HG02973 (cell line): ENCODE measurements around the gene PTPRN2.

Source experiments
- ATAC-seq: cut with Tn5 transposase; IDR thresholded peaks from one replicate; pipeline ENCODE4 v1.9.1; 2021; ENCODE audit warnings: moderate library complexity; ENCODE audit not compliant: unreplicated experiment

Gene PTPRN2

DNA sequence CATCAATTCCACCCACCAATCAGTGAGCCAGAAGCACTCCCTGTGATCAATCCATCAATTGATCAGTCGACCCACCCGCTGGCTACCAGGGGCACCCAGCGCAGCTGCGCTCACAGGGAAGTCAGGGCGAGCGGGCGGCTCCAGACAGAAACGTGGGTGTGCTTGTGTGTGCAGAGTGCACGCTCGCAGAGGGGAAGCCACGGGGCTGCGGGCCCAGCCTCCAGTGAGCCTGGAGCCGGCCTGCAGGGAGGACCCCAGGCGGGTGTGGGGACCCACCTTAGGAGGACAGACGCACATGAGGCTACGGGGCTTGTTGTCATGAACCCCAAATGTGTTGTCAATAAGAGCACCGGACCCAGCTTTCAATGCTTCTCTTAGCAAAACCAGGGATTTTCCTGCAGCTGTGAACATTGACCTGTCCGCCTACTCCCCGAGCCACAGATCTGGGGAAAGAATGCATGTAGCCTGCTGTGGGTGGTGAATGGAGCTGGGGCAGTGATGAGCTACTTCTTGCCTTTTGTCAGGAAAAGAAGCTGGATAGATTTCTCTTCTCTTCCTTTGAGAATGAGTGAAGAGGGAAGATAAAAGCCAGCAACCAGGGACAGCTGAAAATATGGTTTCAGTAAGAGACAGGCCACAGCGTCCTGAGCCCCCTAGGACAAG, 753.0 kb downstream of the PTPRN2 start:
- ATAC-seq: no peak

DNA sequence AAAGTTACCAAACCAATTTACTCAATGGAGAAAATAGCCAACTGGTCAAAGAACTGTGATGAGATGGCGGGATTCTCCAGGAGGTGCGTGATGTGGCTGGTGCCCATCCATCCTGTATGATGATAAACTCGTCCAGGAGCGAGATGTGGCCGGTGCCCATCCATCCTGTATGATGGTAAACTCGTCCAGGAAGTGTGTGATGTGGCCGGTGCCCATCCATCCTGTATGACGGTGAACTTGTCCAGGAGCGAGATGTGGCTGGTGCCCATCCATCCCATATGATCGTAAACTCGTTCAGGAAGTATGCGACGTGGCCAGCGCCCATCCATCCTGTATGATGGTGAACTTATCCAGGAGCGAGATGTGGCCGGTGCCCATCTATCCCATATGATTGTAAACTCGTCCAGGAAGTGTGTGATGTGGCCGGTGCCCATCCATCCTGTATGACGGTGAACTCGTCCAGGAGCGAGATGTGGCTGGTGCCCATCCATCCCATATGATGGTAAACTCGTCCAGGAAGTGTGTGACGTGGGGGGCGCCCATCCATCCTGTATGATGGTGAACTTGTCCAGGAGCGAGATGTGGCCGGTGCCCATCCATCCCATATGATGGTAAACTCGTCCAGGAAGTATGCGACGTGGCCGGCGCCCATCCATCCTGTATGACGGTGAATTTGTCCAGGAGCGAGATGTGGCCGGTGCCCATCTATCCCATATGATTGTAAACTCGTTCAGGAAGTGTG, 754.6 kb downstream of the PTPRN2 start:
- no peak for ATAC-seq

GRCh38 chr7:157832421-157832820, 755.2 kb downstream of the PTPRN2 start:
- ATAC-seq: no peak

GRCh38 chr7:157832006-157832405, 755.6 kb downstream of the PTPRN2 start:
- no peak for ATAC-seq

- no peak for ATAC-seq
Observed at GRCh38 chr7:157831143-157831905, 756.3 kb downstream of the PTPRN2 start.

- ATAC-seq: no peak
Observed at GRCh38 chr7:157830331-157830730, 757.3 kb downstream of the PTPRN2 start.

- no peak for ATAC-seq
Observed at GRCh38 chr7:157829491-157829890, 758.1 kb downstream of the PTPRN2 start.

DNA sequence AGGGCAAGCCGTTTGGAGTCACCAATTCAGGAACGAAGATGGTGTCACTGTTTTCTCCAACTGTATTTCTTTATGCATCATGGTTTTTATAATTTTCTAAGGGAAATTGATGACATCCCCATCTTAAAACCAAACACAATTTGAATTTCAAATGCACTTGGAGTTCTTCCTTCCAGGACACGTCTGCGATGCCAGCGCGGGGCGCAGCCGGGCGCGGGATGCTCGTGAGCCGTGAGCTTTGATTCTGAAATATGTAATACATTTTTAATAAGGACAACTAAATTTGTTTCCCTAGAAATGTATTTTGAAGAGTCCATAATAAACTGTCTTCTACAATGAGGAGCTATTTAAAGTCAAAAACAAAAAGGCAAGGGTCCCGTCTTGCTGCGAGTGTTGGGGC, 758.7 kb downstream of the PTPRN2 start:
- ATAC-seq: no peak

DNA sequence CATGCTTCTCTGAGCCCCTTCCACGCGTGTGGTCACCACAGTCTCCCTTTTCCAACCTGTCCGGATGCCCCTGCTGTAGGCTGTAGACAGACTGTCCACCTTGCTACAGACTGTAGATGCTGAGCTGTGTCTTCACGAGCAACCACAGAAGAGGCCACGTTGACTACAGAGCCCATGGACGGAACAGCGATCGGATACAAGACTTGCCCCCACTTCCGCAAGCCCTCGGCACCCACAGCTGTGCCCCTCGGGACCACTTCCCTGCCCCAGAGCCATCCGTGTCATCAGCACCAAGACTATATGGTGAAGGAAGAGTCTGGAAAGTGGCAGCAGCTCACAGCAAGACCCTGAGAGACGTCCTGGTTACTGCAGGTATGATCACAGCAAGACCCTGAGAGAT, 759.4 kb downstream of the PTPRN2 start:
- ATAC-seq: no peak

GRCh38 chr7:157827863-157828160, 759.8 kb downstream of the PTPRN2 start:
- ATAC-seq: no peak

DNA sequence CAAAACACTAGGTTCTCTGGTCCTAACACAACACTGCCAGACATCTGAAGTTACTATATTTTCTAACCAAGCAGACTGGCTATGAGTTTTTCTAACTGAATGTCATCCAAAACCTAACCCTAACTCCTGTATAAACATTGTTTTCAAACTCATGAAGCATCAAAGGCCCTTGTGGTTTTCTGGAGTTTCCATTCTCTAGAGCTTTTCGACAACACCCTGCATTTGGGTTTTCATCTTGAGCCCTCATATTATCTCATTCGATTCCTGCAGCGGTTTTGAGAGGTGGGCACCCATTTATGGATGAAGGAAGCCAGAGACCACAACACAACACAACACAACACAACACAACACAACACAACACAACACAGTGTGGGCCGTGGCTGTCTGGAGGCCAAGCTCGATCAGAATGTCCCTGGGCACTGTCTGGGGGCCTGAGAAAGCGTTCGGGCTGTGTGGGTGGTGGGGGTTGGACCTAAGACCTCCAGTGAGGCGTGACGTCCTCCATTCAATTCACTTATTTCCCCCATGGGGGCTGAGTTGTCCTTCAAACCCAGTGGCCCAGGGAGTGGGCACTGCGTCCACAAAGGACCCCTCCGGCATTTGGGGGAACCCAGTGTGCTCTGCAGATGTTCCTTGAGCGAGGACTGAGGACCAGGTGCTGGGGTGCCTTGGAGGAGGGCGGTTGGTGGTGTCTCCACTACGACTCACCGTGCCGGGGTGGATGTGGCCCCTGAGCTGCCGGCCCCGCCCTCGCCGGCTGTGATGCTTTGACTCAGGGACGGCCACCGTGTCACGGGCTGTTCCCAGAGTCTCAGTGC, 760.4 kb downstream of the PTPRN2 start:
- no peak for ATAC-seq

DNA sequence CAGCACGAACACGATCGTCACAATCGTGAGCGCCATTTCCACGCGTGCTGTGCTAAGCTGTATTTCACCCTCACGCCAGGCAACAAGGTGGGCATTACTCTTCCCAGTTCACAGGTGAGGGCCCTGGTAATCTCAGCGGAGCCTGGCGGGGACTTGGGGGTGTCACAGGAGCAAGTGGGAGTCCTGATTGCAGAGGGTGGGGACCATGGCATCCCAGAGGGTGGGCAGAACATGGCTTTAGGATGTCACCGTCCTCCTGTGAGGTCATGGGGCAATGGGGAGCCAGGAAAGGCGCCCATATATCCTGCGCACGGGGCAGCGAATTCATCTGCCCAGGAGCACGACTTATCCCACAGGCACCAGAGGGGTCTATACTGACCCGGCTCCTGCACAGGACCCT, 761.1 kb downstream of the PTPRN2 start:
- ATAC-seq: no peak

DNA sequence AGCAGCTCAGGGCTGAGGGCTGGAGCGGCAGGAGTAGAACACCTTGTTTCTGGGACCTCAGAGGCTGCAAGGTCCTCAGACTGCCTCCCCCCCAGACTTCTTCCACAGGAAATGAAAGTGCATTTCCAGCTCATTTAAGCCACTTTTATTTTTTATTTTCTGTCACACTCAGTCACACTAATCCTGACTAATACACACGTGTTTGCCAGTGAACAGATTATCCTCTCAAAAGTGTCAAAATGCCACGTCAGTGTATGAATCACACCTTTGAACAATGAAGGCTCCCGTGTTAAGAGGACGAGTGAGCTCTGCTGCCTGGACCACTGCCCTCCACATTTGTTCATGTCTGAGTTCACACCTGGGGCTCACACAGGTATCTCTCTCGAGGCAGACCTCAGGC, 762.3 kb downstream of the PTPRN2 start:
- no peak for ATAC-seq

DNA sequence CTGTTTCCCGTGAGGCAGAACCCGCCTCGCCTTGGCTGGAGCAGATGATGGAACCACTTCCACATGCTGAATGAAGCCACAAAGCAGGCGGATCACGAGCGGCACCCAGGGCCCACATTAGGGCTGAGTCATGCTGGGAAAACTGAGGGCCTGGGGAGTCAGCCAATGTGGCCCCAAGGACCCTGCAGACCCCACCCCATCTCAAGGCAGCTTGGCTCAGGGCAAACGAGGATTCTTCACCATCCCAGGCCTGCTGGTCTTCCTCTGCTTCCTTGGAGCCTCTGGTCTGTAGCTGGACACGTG, 762.9 kb downstream of the PTPRN2 start:
- ATAC-seq: no peak

- ATAC-seq: no peak
Observed at GRCh38 chr7:157824011-157824818, 763.4 kb downstream of the PTPRN2 start.

GRCh38 chr7:157822688-157823031, 765.0 kb downstream of the PTPRN2 start:
- ATAC-seq: no peak

- no peak for ATAC-seq
Observed at GRCh38 chr7:157821959-157822687, 765.5 kb downstream of the PTPRN2 start.

DNA sequence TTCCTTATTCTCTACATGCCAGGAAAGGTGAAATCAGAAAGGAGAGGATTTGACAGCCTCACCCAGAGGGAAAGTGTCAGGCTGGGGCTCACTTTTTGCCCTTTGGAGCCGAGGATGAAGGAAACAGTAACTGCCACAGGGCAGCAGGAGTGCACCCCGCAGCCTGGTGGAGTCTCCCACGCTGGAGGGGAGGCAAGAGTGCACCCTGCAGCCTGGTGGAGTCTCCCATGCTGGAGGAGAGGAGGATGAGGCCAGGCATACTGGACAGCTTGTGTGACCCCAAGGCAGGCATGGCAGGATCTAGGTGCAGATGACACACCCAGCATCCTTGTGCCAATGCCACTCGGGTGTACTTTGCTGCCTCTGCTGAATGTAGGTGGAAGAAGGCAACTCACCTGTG, 766.8 kb downstream of the PTPRN2 start:
- ATAC-seq: no peak

DNA sequence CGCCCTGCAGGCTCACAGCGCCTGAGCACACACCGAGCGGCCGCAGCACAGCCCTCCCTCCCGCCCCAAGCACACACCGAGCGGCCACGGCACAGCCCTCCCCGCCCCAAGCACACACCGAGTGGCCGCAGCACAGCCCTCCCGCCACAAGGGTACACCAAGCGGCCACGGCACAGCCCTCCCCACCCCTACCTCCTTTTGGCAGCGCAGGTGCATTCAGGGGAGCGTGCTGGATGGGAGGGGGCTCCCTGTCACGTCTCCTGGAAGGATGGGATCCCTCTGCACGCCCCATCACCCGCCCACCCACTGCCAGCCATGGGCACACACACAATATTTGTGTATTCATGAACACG, 768.2 kb downstream of the PTPRN2 start:
- ATAC-seq: no peak
